ENCODE results near the gene CC2D1A.
A peak's percentile ranks its signal among the peaks of the same experiment; 100 is the strongest.

CC2D1A gene

GRCh38 chr19:13935765-13936510 lies 29.9 kb downstream of the CC2D1A start:
- H3K4me3 ChIP-seq (ENCODE audit: low read length), result no peak overlapping the region
- DNase-seq (ENCODE audit: low read depth), result no peak
- TF ChIP-seq CTCF (IDR thresholded peaks at IDR 0.05; ENCODE audit: insufficient read depth, low read depth, low read length, missing control alignments), result no peak

GRCh38 chr19:13937479-13938300 lies 31.7 kb downstream of the CC2D1A start:
- DNase-seq (ENCODE audit: low read depth), result no peak
- H3K4me3 ChIP-seq (ENCODE audit: low read length), result no peak overlapping the region
- no peak for TF ChIP-seq CTCF (IDR thresholded peaks at IDR 0.05; ENCODE audit: insufficient read depth, low read depth, low read length, missing control alignments)

DNA sequence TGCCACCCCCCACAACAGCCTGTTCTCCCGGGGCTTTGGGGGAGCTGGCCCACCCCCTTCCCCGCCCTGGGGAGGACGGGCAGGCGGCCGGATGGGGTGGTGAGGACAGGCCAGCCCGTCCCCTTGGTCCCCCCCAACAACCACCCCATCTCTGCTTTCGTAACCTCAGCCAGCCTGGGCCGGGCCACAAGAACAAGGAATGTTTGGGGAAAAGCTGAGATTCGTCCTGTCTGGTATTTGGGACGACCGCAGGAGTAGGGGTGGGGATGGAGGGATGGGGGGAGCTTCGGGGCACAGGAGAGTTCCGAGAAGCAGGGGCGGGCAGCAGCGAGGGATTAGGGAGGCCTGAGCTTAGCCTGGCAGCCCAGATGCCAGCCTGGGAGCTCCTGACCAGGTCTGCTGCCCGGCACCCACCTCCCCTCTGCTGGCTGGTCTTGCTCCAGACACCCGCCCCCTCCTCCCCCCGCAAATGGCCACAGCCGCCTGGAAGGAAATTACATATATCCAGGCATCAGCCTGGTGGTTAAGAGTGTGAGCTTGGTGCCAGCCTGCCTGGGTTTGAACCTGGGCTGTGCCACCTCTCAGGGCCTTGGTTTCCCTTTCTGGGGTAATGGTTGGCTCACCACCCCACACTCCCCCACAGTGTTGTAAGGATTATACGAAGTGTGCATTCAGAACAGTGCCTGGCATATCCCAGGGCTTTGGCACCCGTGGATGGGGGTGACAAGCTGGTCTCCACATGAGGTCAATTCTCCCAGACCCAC lies 32.5 kb downstream of the CC2D1A start, which contains the start of gene PODNL1:
TSS of gene PODNL1 (minus strand) at position 117 of the 764 bp plus-strand sequence. CDS start 236 bp downstream, outside the sequence.
- peak; percentile 43 for DNase-seq (ENCODE audit: low read depth)
- no peak for TF ChIP-seq CTCF (IDR thresholded peaks at IDR 0.05; ENCODE audit: insufficient read depth, low read depth, low read length, missing control alignments)
- H3K4me3 ChIP-seq (ENCODE audit: low read length), result no peak within 1 kb of the TSS

- DNase-seq (ENCODE audit: low read depth), result no peak
- TF ChIP-seq CTCF (IDR thresholded peaks at IDR 0.05; ENCODE audit: insufficient read depth, low read depth, low read length, missing control alignments), result no peak
- no peak overlapping the region for H3K4me3 ChIP-seq (ENCODE audit: low read length)
Observed at GRCh38 chr19:13942023-13942684, 36.2 kb downstream of the CC2D1A start.

- no peak for TF ChIP-seq CTCF (IDR thresholded peaks at IDR 0.05; ENCODE audit: insufficient read depth, low read depth, low read length, missing control alignments)
- no peak overlapping the region for H3K4me3 ChIP-seq (ENCODE audit: low read length)
- peak; percentile 95 for DNase-seq (ENCODE audit: low read depth)
Observed at GRCh38 chr19:13946414-13946813, 40.4 kb downstream of the CC2D1A start.

DNA sequence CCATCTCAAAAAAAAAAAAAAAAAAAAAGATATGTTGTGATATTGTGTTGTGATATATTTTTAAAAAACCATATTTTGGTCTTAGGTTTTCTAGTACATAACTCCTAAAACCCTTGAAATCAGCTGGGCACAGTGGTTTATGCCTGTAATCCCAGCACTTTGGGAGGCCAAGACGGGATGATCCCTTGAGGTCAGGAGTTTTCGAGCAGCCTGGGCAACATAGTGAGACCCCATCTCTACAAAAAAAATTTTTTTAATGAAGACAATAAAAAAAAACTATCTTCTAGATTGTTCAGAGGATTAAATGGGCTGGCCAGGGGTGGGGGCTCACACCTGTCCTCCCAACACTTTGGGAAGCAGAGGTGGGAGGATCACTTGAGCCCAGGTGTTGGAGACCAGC lies 45.0 kb downstream of the CC2D1A start:
- no peak for TF ChIP-seq CTCF (IDR thresholded peaks at IDR 0.05; ENCODE audit: insufficient read depth, low read depth, low read length, missing control alignments)

More for the DNA sequence above, 45.0 kb downstream of the CC2D1A start:
- no peak for DNase-seq (ENCODE audit: low read depth)
- H3K4me3 ChIP-seq (ENCODE audit: low read length), result no peak overlapping the region

Measured in epithelial cell of esophagus (primary cell).